Panc1 (cell line): Measurements from ENCODE around the gene CNPPD1.

Experiments used
- CTCF ChIP-seq: fragments of 450-650 bp; IDR thresholded peaks from 2 replicates; pipeline ENCODE4 v1.5.1; 2017; ENCODE audit warnings: mild to moderate bottlenecking
- POLR2AphosphoS5 ChIP-seq: IDR thresholded peaks from 2 replicates; pipeline ENCODE4 v1.6.1; 2012; ENCODE audit warnings: mild to moderate bottlenecking, low read depth, low read length, moderate library complexity
- REST ChIP-seq, 2 experiments: IDR thresholded peaks; 2 replicates each; pipeline ENCODE4 v1.6.1; 2011 to 2012; ENCODE audit warnings: low read depth in 2 of 2, control low read depth in 1 of 2, low read length in 1 of 2, mild to moderate bottlenecking in 1 of 2, moderate library complexity in 1 of 2; ENCODE audit not compliant: insufficient read depth in 1 of 2
- TCF7L2 ChIP-seq: IDR thresholded peaks from 2 replicates; pipeline ENCODE4 v1.6.1; 2011; ENCODE audit warnings: mild to moderate bottlenecking, low read depth, low read length, inconsistent platforms

DNA sequence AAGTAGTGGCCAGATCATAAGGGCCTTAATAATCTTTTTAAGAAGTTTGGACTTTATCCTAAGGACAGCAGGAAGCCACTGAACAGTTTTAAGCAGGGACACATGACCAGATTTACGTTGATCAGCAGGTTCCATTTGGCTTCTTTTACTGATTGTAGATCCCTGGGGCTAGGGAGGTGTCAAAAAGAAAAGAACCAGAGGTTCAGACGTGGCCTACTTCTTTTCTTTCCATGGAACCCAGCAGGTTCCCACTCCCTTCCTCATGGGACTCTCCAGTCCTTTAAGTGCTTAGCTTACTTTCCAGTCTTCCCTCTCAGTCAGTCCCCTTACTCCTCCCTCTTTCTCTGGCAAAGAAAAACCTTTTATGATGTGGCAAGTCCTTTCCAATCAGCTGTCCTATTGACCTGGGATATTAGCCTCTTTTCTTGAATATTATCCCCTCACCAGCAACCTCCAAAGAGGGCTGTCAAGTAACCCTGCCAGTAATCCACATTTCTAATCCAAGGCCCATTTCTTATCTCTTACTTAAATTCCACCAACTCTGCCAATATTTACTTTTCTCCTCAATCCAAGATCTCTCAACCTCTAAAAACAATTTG, 49.6 kb downstream of the CNPPD1 start:
- TF ChIP-seq CTCF (no peak), REST (IDR thresholded peaks at IDR 0.05; ENCODE audit: insufficient read depth in 1 of 2, low read depth in 2 of 2, low read length in 1 of 2) (no peak), POLR2AphosphoS5 (no peak), TCF7L2 (no peak)
